ENCODE results near the gene CBY3.
A peak's percentile ranks its signal among the peaks of the same experiment; 100 is the strongest.
"Not testable (repeated sequence)": the region's sequence is repeated elsewhere in the genome, so short reads cannot be mapped to it uniquely, and the experiment has no call there.

Gene CBY3

GRCh38 chr5:179668391-179668790 is 12.4 kb downstream of the CBY3 start:
- H3K4me3 ChIP-seq (ENCODE audit: insufficient read length, low read depth), result no peak overlapping the region
- H3K9ac ChIP-seq (ENCODE audit: insufficient read length, low read depth), result no peak overlapping the region
- peak; percentile 36 for DNase-seq (ENCODE audit: low read depth, low spot score)
- H3K4me1 ChIP-seq (ENCODE audit: insufficient read depth, insufficient read length), result no peaks in the 10 kb centered on the region
- no peak for TF ChIP-seq ZNF274 (IDR thresholded peaks at IDR 0.05; ENCODE audit: low read depth, low read length)
- TF ChIP-seq SUZ12 (IDR thresholded peaks at IDR 0.05; ENCODE audit: extremely low read depth, insufficient read depth, insufficient read length), result no peak
- no peak for TF ChIP-seq YY1 (IDR thresholded peaks at IDR 0.05; ENCODE audit: insufficient read depth, insufficient read length)
- H3K9me3 ChIP-seq (ENCODE audit: insufficient read depth, low read length), result no peaks in the 10 kb centered on the region
- peaks cover 23% of the 10 kb centered on the region for H3K36me3 ChIP-seq (ENCODE audit: insufficient read depth, insufficient read length, low read length)
- no peaks in the 10 kb centered on the region for H3K27me3 ChIP-seq (ENCODE audit: insufficient read depth, insufficient read length)

DNA sequence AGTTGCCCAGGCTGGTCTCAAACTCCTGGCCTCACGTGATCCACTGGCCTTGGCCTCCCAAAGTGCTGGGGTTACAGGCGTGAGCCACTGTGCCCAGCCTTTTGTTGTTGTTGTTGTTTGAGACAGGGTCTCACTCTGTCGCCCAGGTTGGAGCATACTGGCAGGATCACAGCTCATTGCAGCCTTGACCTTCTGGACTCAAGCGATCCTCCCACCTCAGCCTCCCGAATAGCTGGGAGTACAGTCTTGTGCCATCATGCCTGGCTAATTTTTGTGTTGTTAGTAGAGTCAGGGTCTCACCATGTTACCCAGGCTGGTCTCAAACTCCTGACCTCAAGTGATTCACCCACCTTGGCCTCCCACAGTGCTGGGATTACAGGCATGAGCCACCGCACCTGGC is 19.2 kb downstream of the CBY3 start:
- H3K36me3 ChIP-seq (ENCODE audit: insufficient read depth, insufficient read length, low read length), result peaks cover 15% of the 10 kb centered on the region

GRCh38 chr5:179658179-179658856 is 22.5 kb downstream of the CBY3 start:
- H3K9ac ChIP-seq (ENCODE audit: insufficient read length, low read depth); DNase-seq (ENCODE audit: low read depth, low spot score): not testable (repeated sequence)
- peak overlapping the region; percentile 31 for H3K4me3 ChIP-seq (ENCODE audit: insufficient read length, low read depth)

More for the DNA sequence above, 19.2 kb downstream of the CBY3 start:
- not testable (repeated sequence) for H3K4me1 ChIP-seq (ENCODE audit: insufficient read depth, insufficient read length); DNase-seq (ENCODE audit: low read depth, low spot score); H3K4me3 ChIP-seq (ENCODE audit: insufficient read length, low read depth); H3K27me3 ChIP-seq (ENCODE audit: insufficient read depth, insufficient read length); H3K9me3 ChIP-seq (ENCODE audit: insufficient read depth, low read length); H3K9ac ChIP-seq (ENCODE audit: insufficient read length, low read depth)

DNA sequence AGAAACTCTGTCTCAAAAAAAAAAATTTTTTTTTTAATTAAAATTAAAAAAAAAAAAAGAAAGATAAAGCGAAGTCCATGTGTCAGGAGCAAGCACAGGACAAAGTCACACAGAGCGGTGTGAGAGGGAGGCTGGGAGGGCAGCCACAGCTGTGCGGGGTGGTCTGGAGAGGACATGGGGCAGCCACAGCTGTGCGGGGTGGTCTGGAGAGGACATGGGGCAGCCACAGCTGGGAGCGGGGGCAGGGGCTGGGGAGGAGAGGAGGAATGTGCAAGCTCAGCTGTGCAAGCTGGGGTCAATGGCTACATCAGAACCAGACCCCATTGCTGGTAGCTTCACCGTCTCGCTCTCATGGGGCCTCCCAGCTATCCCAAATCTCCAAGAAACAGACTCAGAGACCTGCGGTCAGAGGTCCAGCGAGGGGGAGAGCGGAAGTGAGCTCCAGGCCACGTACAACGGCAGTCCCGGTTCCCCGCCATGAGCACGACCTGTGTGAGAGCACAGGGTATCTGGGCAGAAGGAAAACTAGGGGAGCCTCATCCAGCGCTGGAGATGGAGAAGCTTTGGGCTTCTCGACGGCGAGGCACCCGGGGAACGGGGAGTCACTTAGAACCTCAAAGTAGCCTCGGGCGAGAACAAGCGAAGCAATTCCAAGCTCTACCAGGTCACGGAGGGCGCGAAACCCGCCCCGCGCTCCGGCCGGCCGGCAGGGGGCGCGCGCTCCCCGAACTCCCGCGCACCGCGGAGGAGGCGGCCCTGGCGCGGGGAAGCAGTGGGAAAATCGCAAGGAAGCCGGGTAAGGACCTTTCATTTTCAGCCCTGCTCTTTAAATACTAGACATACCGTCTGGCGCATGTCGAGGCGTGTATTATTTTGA is 23.3 kb downstream of the CBY3 start:
- not testable (repeated sequence) for H3K4me3 ChIP-seq (ENCODE audit: insufficient read length, low read depth); H3K36me3 ChIP-seq (ENCODE audit: insufficient read depth, insufficient read length, low read length); H3K4me1 ChIP-seq (ENCODE audit: insufficient read depth, insufficient read length); H3K27me3 ChIP-seq (ENCODE audit: insufficient read depth, insufficient read length); H3K9me3 ChIP-seq (ENCODE audit: insufficient read depth, low read length); H3K9ac ChIP-seq (ENCODE audit: insufficient read length, low read depth); DNase-seq (ENCODE audit: low read depth, low spot score)

More at GRCh38 chr5:179658179-179658856, 22.5 kb downstream of the CBY3 start:
- not testable (repeated sequence) for H3K27me3 ChIP-seq (ENCODE audit: insufficient read depth, insufficient read length); H3K9me3 ChIP-seq (ENCODE audit: insufficient read depth, low read length); H3K36me3 ChIP-seq (ENCODE audit: insufficient read depth, insufficient read length, low read length); H3K4me1 ChIP-seq (ENCODE audit: insufficient read depth, insufficient read length)

- H3K9me3 ChIP-seq (ENCODE audit: insufficient read depth, low read length); H3K27me3 ChIP-seq (ENCODE audit: insufficient read depth, insufficient read length); H3K4me1 ChIP-seq (ENCODE audit: insufficient read depth, insufficient read length); H3K36me3 ChIP-seq (ENCODE audit: insufficient read depth, insufficient read length, low read length); DNase-seq (ENCODE audit: low read depth, low spot score); H3K4me3 ChIP-seq (ENCODE audit: insufficient read length, low read depth); H3K9ac ChIP-seq (ENCODE audit: insufficient read length, low read depth): not testable (repeated sequence)
These were observed 27.7 kb downstream of the CBY3 start for GRCh38 chr5:179653135-179653534.

DNA sequence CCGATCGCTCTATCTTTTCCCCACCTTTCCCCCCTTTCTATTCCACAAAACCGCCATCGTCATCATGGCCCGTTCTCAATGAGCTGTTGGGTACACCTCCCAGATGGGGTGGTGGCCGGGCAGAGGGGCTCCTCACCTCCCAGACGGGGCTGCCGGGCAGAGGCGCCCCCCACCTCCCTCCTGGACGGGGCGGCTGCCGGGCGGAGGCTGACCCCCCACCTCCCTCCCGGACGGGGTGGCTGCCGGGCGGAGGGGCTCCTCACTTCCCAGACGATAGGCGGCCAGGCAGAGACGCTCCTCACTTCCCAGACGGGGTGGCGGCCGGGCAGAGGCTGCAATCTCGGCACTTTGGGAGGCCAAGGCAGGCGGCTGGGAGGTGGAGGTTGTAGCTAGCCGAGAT is 30.6 kb downstream of the CBY3 start:
- not testable (repeated sequence) for DNase-seq (ENCODE audit: low read depth, low spot score); H3K27me3 ChIP-seq (ENCODE audit: insufficient read depth, insufficient read length); H3K36me3 ChIP-seq (ENCODE audit: insufficient read depth, insufficient read length, low read length)

DNA sequence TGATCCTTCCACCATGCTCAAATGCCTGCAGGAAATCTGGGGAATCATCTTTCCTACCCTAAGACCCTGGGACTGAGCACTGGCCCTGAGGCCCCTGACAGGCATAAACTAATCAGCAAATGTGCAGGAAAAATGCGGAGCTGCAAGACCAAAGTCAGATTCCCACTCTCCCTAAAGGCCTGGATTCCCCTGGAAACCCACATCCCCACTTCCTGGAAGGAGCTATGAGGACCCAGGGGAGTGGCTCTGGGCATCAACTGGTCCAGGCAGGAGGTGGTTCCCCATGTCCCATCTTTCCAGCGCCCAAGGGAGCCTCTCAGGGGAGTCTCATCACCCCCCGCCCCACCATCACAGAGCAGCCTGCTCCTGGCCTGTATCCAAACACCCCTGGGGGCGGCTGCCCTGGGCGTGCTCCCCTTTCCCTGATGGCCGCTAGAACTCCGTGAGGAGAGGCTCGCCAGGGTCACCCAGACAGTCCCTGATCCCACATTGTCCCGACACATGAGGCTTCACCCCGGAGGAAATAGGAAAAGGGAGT is 31.6 kb downstream of the CBY3 start:
- not testable (repeated sequence) for H3K4me1 ChIP-seq (ENCODE audit: insufficient read depth, insufficient read length); H3K9ac ChIP-seq (ENCODE audit: insufficient read length, low read depth); DNase-seq (ENCODE audit: low read depth, low spot score); H3K27me3 ChIP-seq (ENCODE audit: insufficient read depth, insufficient read length); H3K36me3 ChIP-seq (ENCODE audit: insufficient read depth, insufficient read length, low read length); H3K4me3 ChIP-seq (ENCODE audit: insufficient read length, low read depth); H3K9me3 ChIP-seq (ENCODE audit: insufficient read depth, low read length)

More for the DNA sequence above, 30.6 kb downstream of the CBY3 start:
- not testable (repeated sequence) for H3K4me1 ChIP-seq (ENCODE audit: insufficient read depth, insufficient read length); H3K9me3 ChIP-seq (ENCODE audit: insufficient read depth, low read length); H3K9ac ChIP-seq (ENCODE audit: insufficient read length, low read depth); H3K4me3 ChIP-seq (ENCODE audit: insufficient read length, low read depth)

DNA sequence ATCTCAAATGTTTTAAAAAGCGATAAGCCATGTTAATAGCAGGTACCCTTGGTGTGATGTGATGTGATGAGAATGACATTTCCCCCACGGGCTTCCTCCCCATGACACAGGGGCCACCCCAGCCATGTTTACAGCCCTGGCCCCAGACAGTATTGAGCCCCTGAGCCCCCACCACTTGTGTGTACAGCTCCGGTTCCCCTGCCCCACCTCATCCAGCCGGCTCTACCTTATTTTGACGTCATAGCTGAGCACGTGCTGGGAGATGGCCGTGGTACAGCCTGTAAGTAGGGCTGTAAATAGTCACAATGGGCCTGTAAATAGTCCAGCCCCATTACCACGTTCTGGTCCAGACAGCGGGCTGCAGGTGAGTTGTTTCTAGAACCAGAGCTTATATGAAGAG is 32.4 kb downstream of the CBY3 start:
- Histone ChIP-seq H3K4me1 (ENCODE audit: insufficient read depth, insufficient read length) (no peaks in the 10 kb centered on the region), H3K9ac (ENCODE audit: insufficient read length, low read depth) (no peak overlapping the region), H3K27me3 (ENCODE audit: insufficient read depth, insufficient read length) (no peaks in the 10 kb centered on the region), H3K36me3 (ENCODE audit: insufficient read depth, insufficient read length, low read length) (no peaks in the 10 kb centered on the region), H3K9me3 (ENCODE audit: insufficient read depth, low read length) (peaks cover 6% of the 10 kb centered on the region; the same call in 1 of the 2 replicates), H3K4me3 (ENCODE audit: insufficient read length, low read depth) (no peak overlapping the region)
- no peak for DNase-seq (ENCODE audit: low read depth, low spot score)
- TF ChIP-seq ZNF274 (IDR thresholded peaks at IDR 0.05; ENCODE audit: low read depth, low read length) (no peak), YY1 (IDR thresholded peaks at IDR 0.05; ENCODE audit: insufficient read depth, insufficient read length) (no peak), SUZ12 (IDR thresholded peaks at IDR 0.05; ENCODE audit: extremely low read depth, insufficient read depth, insufficient read length) (no peak)

DNA sequence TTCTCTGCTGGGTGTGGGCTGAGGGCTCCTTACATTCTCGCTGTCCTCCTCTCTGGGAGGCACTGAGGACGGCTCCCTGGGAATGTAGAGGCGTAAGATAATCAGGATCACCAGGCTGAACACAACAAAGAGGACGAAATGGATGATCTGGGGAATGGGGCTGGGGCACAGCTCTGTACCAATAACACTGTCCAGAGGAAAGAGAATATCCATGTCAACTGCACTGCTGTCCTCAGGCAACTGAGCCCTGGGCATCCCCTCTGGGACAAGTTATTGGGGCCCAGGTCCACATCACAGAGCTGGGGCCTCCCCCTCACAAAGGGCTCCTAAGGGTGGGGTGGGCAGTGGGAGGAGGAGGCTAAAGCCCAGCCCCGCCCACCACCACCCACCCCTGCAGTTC is 36.1 kb downstream of the CBY3 start:
- not testable (repeated sequence) for H3K9me3 ChIP-seq (ENCODE audit: insufficient read depth, low read length); H3K4me1 ChIP-seq (ENCODE audit: insufficient read depth, insufficient read length); DNase-seq (ENCODE audit: low read depth, low spot score); H3K36me3 ChIP-seq (ENCODE audit: insufficient read depth, insufficient read length, low read length); H3K9ac ChIP-seq (ENCODE audit: insufficient read length, low read depth); H3K27me3 ChIP-seq (ENCODE audit: insufficient read depth, insufficient read length); H3K4me3 ChIP-seq (ENCODE audit: insufficient read length, low read depth)

DNA sequence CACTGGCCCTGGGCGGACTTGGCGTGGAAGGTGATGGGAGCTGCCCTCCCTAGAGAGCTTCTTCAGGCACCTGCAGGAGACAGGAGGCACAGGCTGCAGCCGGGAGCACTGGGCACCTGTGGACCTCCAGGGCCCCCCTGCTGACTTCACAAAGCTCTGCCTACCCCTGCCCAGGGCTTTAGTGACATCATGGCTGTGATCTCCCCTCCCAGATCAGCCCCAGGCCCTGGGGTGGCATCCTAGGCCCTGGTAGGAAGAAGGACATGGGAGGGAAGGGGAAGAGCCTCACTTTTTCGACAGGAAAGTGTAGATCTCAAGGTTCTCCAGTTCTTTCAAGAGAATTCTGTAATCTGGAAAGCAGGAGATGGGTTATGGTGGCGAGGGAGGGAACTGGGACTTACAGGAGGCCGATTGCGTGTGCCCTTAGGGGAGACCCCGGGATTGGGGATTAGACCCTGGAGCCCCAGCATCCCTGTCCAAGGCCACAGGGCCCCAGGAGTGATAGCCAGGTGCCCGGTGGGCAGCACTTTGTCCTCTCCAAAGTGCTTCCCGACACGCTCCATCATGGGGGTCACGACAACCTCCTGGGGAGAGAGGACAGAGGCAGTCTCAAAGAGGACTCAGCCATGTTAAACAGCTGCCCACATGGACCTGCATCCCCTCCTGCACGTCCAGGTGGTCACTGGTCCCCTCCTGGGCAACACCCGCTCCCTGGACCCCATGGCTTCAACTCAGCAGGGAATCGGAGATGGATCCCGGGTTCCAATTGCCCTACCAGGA is 37.5 kb downstream of the CBY3 start:
- not testable (repeated sequence) for H3K9me3 ChIP-seq (ENCODE audit: insufficient read depth, low read length); H3K4me3 ChIP-seq (ENCODE audit: insufficient read length, low read depth); H3K27me3 ChIP-seq (ENCODE audit: insufficient read depth, insufficient read length); H3K36me3 ChIP-seq (ENCODE audit: insufficient read depth, insufficient read length, low read length); H3K4me1 ChIP-seq (ENCODE audit: insufficient read depth, insufficient read length); H3K9ac ChIP-seq (ENCODE audit: insufficient read length, low read depth); DNase-seq (ENCODE audit: low read depth, low spot score)

Data from NT2/D1 (cell line).